ENCODE data around the gene ZNF280B. TPM values are rescaled to one million over a fixed set of nuclear protein-coding genes. Genes with fewer than 3 reads are reported as not detected.

Gene ZNF280B
- total and polyA plus RNA-seq, 4 donors: 0.21 to 0.29 TPM; not detected in 2

GRCh38 chr22:22527312-22527711 lies 18.8 kb upstream of the ZNF280B start:
- WGBS, 2 donors: 73 to 79% methylated on average over 5 of the region's 5 CpGs

DNA sequence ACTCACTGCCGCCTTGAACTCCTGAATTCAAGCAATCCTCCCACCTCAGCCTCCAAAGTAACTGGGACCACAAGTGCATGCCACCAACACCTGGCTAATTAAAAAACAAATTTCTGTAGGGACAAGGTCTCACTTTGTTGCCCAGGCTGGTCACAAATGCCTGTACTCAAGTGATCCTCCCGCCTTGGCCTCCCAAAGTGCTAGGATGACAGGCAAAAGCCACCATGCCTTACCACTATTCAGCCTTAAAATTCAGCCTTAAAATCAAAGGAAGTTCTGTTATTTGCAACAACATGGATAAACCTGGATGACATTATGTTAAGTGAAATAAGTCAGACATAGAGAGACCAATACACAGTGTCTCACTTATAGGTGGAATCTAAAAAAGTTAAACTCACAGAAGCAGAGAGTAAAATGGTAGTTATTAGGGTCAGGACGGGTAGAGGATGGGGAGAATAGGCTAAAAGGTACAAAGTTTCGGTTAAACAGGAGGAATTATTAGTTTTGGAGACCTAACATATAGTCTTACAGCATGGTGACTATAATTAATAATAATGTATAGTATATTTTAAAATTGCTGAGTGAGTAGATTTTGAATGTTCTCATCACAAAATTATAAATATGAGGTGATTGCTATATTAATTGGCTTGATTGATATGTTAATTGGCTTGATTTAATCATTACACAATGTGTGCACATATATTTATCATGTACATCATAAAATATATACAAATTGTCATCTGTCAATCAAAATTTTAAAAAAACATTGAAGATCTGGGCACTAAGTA lies 17.8 kb upstream of the ZNF280B start:
- no peak for ATAC-seq (ENCODE audit: low FRiP score)
- H3K27me3 ChIP-seq (ENCODE audit: control insufficient read depth in 1 of 2, insufficient read depth in 2 of 2, low read length in 1 of 2): no peaks in the 10 kb centered on the region
- H3K36me3 ChIP-seq (ENCODE audit: control insufficient read depth in 1 of 2, insufficient read depth in 2 of 2, low read length in 1 of 2): no peaks in the 10 kb centered on the region
- H3K9me3 ChIP-seq (ENCODE audit: control insufficient read depth, low read length): no peaks in the 10 kb centered on the region
- no peak overlapping the region for H3K4me3 ChIP-seq (ENCODE audit: low read length in 2 of 2)
- WGBS, 2 donors: 81 to 83% methylated on average over 4 of the region's 4 CpGs
- intact Hi-C loops (cut with DNase I): no loop called here
- H3K27ac ChIP-seq (ENCODE audit: low read depth in 1 of 2, low read length in 2 of 2): no peak overlapping the region
- DNase-seq: no peak
- no peaks in the 10 kb centered on the region for H3K4me1 ChIP-seq (ENCODE audit: control insufficient read depth in 1 of 2, insufficient read depth in 2 of 2, low read length in 2 of 2)

More at GRCh38 chr22:22527312-22527711, 18.8 kb upstream of the ZNF280B start:
- Histone ChIP-seq H3K27me3 (ENCODE audit: control insufficient read depth in 1 of 2, insufficient read depth in 2 of 2, low read length in 1 of 2) (no peaks in the 10 kb centered on the region), H3K36me3 (ENCODE audit: control insufficient read depth in 1 of 2, insufficient read depth in 2 of 2, low read length in 1 of 2) (no peaks in the 10 kb centered on the region), H3K4me3 (ENCODE audit: low read length in 2 of 2) (no peak overlapping the region), H3K27ac (ENCODE audit: low read depth in 1 of 2, low read length in 2 of 2) (no peak overlapping the region), H3K4me1 (ENCODE audit: control insufficient read depth in 1 of 2, insufficient read depth in 2 of 2, low read length in 2 of 2) (no peaks in the 10 kb centered on the region), H3K9me3 (ENCODE audit: control insufficient read depth, low read length) (no peaks in the 10 kb centered on the region)
- no peak for DNase-seq
- intact Hi-C loops (cut with DNase I): no loop called here
- ATAC-seq (ENCODE audit: low FRiP score): no peak

- intact Hi-C loops (cut with DNase I): no loop called here
- no peak overlapping the region for H3K27ac ChIP-seq (ENCODE audit: low read depth in 1 of 2, low read length in 2 of 2)
Measured at GRCh38 chr22:22523494-22523893, 15.0 kb upstream of the ZNF280B start.

GRCh38 chr22:22521631-22522030 lies 13.1 kb upstream of the ZNF280B start:
- no peaks in the 10 kb centered on the region for H3K27me3 ChIP-seq (ENCODE audit: control insufficient read depth in 1 of 2, insufficient read depth in 2 of 2, low read length in 1 of 2)
- no peak overlapping the region for H3K27ac ChIP-seq (ENCODE audit: low read depth in 1 of 2, low read length in 2 of 2)
- ATAC-seq (ENCODE audit: low FRiP score): no peak
- H3K4me3 ChIP-seq (ENCODE audit: low read length in 2 of 2): no peak overlapping the region
- no peaks in the 10 kb centered on the region for H3K4me1 ChIP-seq (ENCODE audit: control insufficient read depth in 1 of 2, insufficient read depth in 2 of 2, low read length in 2 of 2)
- no peaks in the 10 kb centered on the region for H3K9me3 ChIP-seq (ENCODE audit: control insufficient read depth, low read length)
- WGBS, 2 donors: 83 to 84% methylated on average over 8 of the region's 8 CpGs
- H3K36me3 ChIP-seq (ENCODE audit: control insufficient read depth in 1 of 2, insufficient read depth in 2 of 2, low read length in 1 of 2): no peaks in the 10 kb centered on the region
- DNase-seq: no peak
- intact Hi-C loops (cut with DNase I): no loop called here

More at GRCh38 chr22:22523494-22523893, 15.0 kb upstream of the ZNF280B start:
- ATAC-seq (ENCODE audit: low FRiP score): no peak
- H3K36me3 ChIP-seq (ENCODE audit: control insufficient read depth in 1 of 2, insufficient read depth in 2 of 2, low read length in 1 of 2): no peaks in the 10 kb centered on the region
- WGBS, 2 donors: 83 to 86% methylated on average over 6 of the region's 6 CpGs
- no peaks in the 10 kb centered on the region for H3K9me3 ChIP-seq (ENCODE audit: control insufficient read depth, low read length)
- no peak overlapping the region for H3K4me3 ChIP-seq (ENCODE audit: low read length in 2 of 2)
- no peak for DNase-seq
- H3K27me3 ChIP-seq (ENCODE audit: control insufficient read depth in 1 of 2, insufficient read depth in 2 of 2, low read length in 1 of 2): no peaks in the 10 kb centered on the region
- H3K4me1 ChIP-seq (ENCODE audit: control insufficient read depth in 1 of 2, insufficient read depth in 2 of 2, low read length in 2 of 2): no peaks in the 10 kb centered on the region

DNA sequence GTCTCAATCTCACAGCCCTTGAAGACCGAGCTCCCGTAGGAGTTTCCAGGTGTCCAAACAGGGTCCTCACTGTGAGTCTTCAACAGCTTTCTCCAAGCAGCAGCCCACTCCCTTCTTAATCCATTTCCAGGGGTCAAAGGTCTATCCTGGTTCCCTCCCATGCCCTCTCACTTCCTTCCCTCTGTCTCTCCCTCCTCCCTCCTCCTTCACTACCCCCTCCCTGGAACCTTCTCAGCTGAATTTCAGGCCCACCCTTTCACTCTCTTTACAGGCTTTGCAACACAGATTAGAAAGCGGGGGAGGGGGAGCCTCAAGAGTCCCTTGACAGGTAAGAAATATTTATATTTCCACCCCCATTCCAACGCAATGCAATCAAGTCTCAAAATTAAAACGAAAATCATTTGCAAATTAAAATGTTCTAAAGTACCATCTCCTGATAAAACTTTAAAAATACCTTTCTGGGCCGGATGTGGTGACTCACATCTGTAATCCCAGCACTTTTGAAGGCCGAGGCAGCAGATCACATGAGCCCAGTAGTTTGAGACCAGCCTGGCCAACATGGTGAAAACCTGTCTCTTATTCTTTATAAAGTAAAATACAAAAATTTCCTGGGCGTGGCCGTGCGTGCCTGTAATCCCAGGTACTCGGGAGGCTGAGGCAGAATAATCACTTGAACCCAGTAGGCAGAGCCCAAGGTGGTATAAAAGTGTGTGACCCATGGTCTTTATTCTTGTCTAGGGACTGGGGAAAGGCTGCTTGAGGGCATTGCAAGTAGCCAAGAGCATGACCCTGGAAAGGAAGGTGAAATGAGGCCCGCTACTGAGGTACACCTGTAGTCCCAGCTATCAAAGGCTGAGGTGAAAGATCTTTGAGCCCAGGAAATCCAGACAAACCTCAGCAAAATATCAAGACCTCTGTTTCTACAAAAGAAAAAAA lies 12.4 kb upstream of the ZNF280B start:
- DNase-seq: no peak

GRCh38 chr22:22520020-22520656 lies 11.6 kb upstream of the ZNF280B start, which contains the start of gene ZNF280A:
Gene ZNF280A (minus strand): TSS chr22:22520270. CDS start chr22:22515630, 4,640 bp downstream.
- no peaks in the 10 kb centered on the region for H3K9me3 ChIP-seq (ENCODE audit: control insufficient read depth, low read length)
- H3K4me3 ChIP-seq (ENCODE audit: low read length in 2 of 2): no peak within 1 kb of the TSS
- H3K27ac ChIP-seq (ENCODE audit: low read depth in 1 of 2, low read length in 2 of 2): no peak within 1 kb of the TSS
- intact Hi-C loops (cut with DNase I): no loop called here
- H3K36me3 ChIP-seq (ENCODE audit: control insufficient read depth in 1 of 2, insufficient read depth in 2 of 2, low read length in 1 of 2): no peaks in the 10 kb centered on the region
- 66 to 70% methylated on average over 12 of the region's 12 CpGs for WGBS, 2 donors
- no peaks in the 10 kb centered on the region for H3K27me3 ChIP-seq (ENCODE audit: control insufficient read depth in 1 of 2, insufficient read depth in 2 of 2, low read length in 1 of 2)
- H3K4me1 ChIP-seq (ENCODE audit: control insufficient read depth in 1 of 2, insufficient read depth in 2 of 2, low read length in 2 of 2): no peaks in the 10 kb centered on the region
- DNase-seq: no peak
- no peak for ATAC-seq (ENCODE audit: low FRiP score)

More for the DNA sequence above, 12.4 kb upstream of the ZNF280B start:
- H3K36me3 ChIP-seq (ENCODE audit: control insufficient read depth in 1 of 2, insufficient read depth in 2 of 2, low read length in 1 of 2): no peaks in the 10 kb centered on the region
- no peaks in the 10 kb centered on the region for H3K9me3 ChIP-seq (ENCODE audit: control insufficient read depth, low read length)
- no peaks in the 10 kb centered on the region for H3K4me1 ChIP-seq (ENCODE audit: control insufficient read depth in 1 of 2, insufficient read depth in 2 of 2, low read length in 2 of 2)
- no peak overlapping the region for H3K27ac ChIP-seq (ENCODE audit: low read depth in 1 of 2, low read length in 2 of 2)
- ATAC-seq (ENCODE audit: low FRiP score): no peak
- no peak overlapping the region for H3K4me3 ChIP-seq (ENCODE audit: low read length in 2 of 2)
- H3K27me3 ChIP-seq (ENCODE audit: control insufficient read depth in 1 of 2, insufficient read depth in 2 of 2, low read length in 1 of 2): no peaks in the 10 kb centered on the region
- 81 to 82% methylated on average over 12 of the region's 12 CpGs for WGBS, 2 donors
- intact Hi-C loops (cut with DNase I): no loop called here

DNA sequence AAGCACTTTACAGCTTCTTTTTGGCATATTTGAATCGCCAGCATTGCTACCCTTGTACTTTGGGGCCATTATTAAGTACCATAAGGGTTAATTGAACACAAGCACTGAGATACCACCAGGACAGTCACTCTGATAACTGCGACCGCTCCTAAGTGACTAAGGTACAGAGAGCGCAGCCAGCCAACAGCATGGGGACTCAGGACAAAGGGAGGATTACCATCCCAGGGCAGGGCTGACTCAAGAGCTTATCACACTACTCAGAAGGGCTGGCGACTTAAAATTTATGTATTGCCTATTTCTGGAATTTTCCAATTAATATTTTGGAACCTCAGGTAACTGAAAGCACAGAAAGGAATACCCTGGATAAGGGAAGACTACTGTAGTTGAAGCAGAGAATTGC lies 11.0 kb upstream of the ZNF280B start:
- Histone ChIP-seq H3K4me3 (ENCODE audit: low read length in 2 of 2) (no peak overlapping the region), H3K36me3 (ENCODE audit: control insufficient read depth in 1 of 2, insufficient read depth in 2 of 2, low read length in 1 of 2) (no peaks in the 10 kb centered on the region), H3K27me3 (ENCODE audit: control insufficient read depth in 1 of 2, insufficient read depth in 2 of 2, low read length in 1 of 2) (peaks cover 0 to 4% of the 10 kb centered on the region in 2 donors), H3K27ac (ENCODE audit: low read depth in 1 of 2, low read length in 2 of 2) (no peak overlapping the region), H3K4me1 (ENCODE audit: control insufficient read depth in 1 of 2, insufficient read depth in 2 of 2, low read length in 2 of 2) (no peaks in the 10 kb centered on the region), H3K9me3 (ENCODE audit: control insufficient read depth, low read length) (no peaks in the 10 kb centered on the region)
- DNase-seq: no peak
- 42% methylated on average over 5 of the region's 5 CpGs for WGBS, 2 donors
- intact Hi-C loops (cut with DNase I): no loop called here
- ATAC-seq (ENCODE audit: low FRiP score): no peak

GRCh38 chr22:22516992-22517391 lies 8.4 kb upstream of the ZNF280B start:
- no peaks in the 10 kb centered on the region for H3K36me3 ChIP-seq (ENCODE audit: control insufficient read depth in 1 of 2, insufficient read depth in 2 of 2, low read length in 1 of 2)
- intact Hi-C loops (cut with DNase I): no loop called here
- H3K4me3 ChIP-seq (ENCODE audit: low read length in 2 of 2): no peak overlapping the region
- DNase-seq (no peak), ATAC-seq (ENCODE audit: low FRiP score) (no peak)
- WGBS, 2 donors: 66% methylated on average over 4 of the region's 4 CpGs
- H3K27me3 ChIP-seq (ENCODE audit: control insufficient read depth in 1 of 2, insufficient read depth in 2 of 2, low read length in 1 of 2): peaks cover 0 to 4% of the 10 kb centered on the region in 2 donors
- no peaks in the 10 kb centered on the region for H3K4me1 ChIP-seq (ENCODE audit: control insufficient read depth in 1 of 2, insufficient read depth in 2 of 2, low read length in 2 of 2)
- H3K9me3 ChIP-seq (ENCODE audit: control insufficient read depth, low read length): no peaks in the 10 kb centered on the region
- H3K27ac ChIP-seq (ENCODE audit: low read depth in 1 of 2, low read length in 2 of 2): no peak overlapping the region
